Parathyroid adenoma (tissue), 2 donors: ENCODE measurements around the gene FGFR1OP2.

Experiments used
- H2AFZ ChIP-seq: fragments of 300-600 bp; sonication (generic); one replicate; pipeline ENCODE4 v1.7.0; 2017; ENCODE audit warnings: antibody characterized with exemption, mild to moderate bottlenecking
- H3K27ac ChIP-seq: fragments of 300-600 bp; sonication (generic); one replicate; pipeline ENCODE4 v1.7.0; 2017
- H3K27me3 ChIP-seq: fragments of 300-600 bp; sonication (generic); one replicate; pipeline ENCODE4 v1.7.0; 2017; ENCODE audit warnings: low read length; ENCODE audit not compliant: control insufficient read depth, insufficient read depth
- H3K36me3 ChIP-seq: fragments of 300-600 bp; sonication (generic); one replicate; pipeline ENCODE4 v1.7.0; 2017; ENCODE audit warnings: low read length; ENCODE audit not compliant: control insufficient read depth, insufficient read depth
- H3K4me1 ChIP-seq: fragments of 300-600 bp; sonication (generic); one replicate; pipeline ENCODE4 v1.7.0; 2017; ENCODE audit warnings: control low read depth
- H3K4me2 ChIP-seq: fragments of 300-600 bp; sonication (generic); one replicate; pipeline ENCODE4 v1.7.0; 2017; ENCODE audit warnings: low read length
- H3K4me3 ChIP-seq: fragments of 300-600 bp; sonication (generic); one replicate; pipeline ENCODE4 v1.7.0; 2017; ENCODE audit warnings: low read depth, low read length
- H3K79me2 ChIP-seq: fragments of 300-600 bp; sonication (generic); one replicate; pipeline ENCODE4 v1.7.0; 2017; ENCODE audit warnings: control low read depth
- H3K9ac ChIP-seq: fragments of 300-600 bp; sonication (generic); one replicate; pipeline ENCODE4 v1.7.0; 2017; ENCODE audit warnings: mild to moderate bottlenecking
- H3K9me3 ChIP-seq: fragments of 300-600 bp; sonication (generic); one replicate; pipeline ENCODE4 v1.7.0; 2017; ENCODE audit warnings: low read length; ENCODE audit not compliant: control insufficient read depth
- CTCF ChIP-seq: fragments of 300-600 bp; sonication (generic); IDR thresholded peaks from one replicate; pipeline ENCODE4 v1.7.0; 2017; ENCODE audit warnings: antibody characterized with exemption, mild to moderate bottlenecking
- donor health status: primary hyperparathyroidism.

The FGFR1OP2 gene

GRCh38 chr12:26997003-26997402, 58.7 kb downstream of the FGFR1OP2 start:
- no peak overlapping the region for H3K27ac ChIP-seq
- TF ChIP-seq CTCF, result no peak
- H3K36me3 ChIP-seq, result no peaks in the 10 kb centered on the region
- H3K4me2 ChIP-seq, result no peak overlapping the region
- no peaks in the 10 kb centered on the region for H3K4me1 ChIP-seq
- H3K79me2 ChIP-seq, result peaks cover 18% of the 10 kb centered on the region
- H3K27me3 ChIP-seq, result no peaks in the 10 kb centered on the region
- H3K4me3 ChIP-seq, result no peak overlapping the region
- H3K9me3 ChIP-seq, result no peaks in the 10 kb centered on the region
- H3K9ac ChIP-seq, result no peak overlapping the region
- H2AFZ ChIP-seq, result no peak overlapping the region

GRCh38 chr12:27000961-27001360, 62.7 kb downstream of the FGFR1OP2 start:
- no peak overlapping the region for H3K27ac ChIP-seq
- H3K4me2 ChIP-seq, result no peak overlapping the region
- H3K4me3 ChIP-seq, result no peak overlapping the region
- H2AFZ ChIP-seq, result no peak overlapping the region
- TF ChIP-seq CTCF, result no peak
- peaks cover 18% of the 10 kb centered on the region for H3K79me2 ChIP-seq
- H3K9ac ChIP-seq, result no peak overlapping the region
- H3K4me1 ChIP-seq, result no peaks in the 10 kb centered on the region
- no peaks in the 10 kb centered on the region for H3K9me3 ChIP-seq
- H3K27me3 ChIP-seq, result no peaks in the 10 kb centered on the region
- no peaks in the 10 kb centered on the region for H3K36me3 ChIP-seq

GRCh38 chr12:27001663-27002062, 63.4 kb downstream of the FGFR1OP2 start:
- Histone ChIP-seq H3K36me3 (no peaks in the 10 kb centered on the region), H3K4me2 (no peak overlapping the region), H3K4me1 (no peaks in the 10 kb centered on the region), H3K27me3 (no peaks in the 10 kb centered on the region), H3K27ac (no peak overlapping the region), H2AFZ (no peak overlapping the region), H3K9me3 (no peaks in the 10 kb centered on the region), H3K4me3 (no peak overlapping the region), H3K79me2 (peaks cover 18% of the 10 kb centered on the region), H3K9ac (no peak overlapping the region)
- no peak for TF ChIP-seq CTCF

GRCh38 chr12:27002141-27002540, 63.9 kb downstream of the FGFR1OP2 start:
- Histone ChIP-seq H3K36me3 (no peaks in the 10 kb centered on the region), H3K79me2 (peaks cover 18% of the 10 kb centered on the region), H3K27ac (no peak overlapping the region), H3K9me3 (no peaks in the 10 kb centered on the region), H3K4me3 (no peak overlapping the region), H3K4me1 (no peaks in the 10 kb centered on the region), H3K27me3 (no peaks in the 10 kb centered on the region), H3K4me2 (no peak overlapping the region), H2AFZ (no peak overlapping the region), H3K9ac (no peak overlapping the region)
- TF ChIP-seq CTCF, result no peak
